Activated naive CD8-positive, alpha-beta T cell (primary cell): Measurements from ENCODE around the gene UBE2O.
"Not testable (repeated sequence)": the region's sequence is repeated elsewhere in the genome, so short reads cannot be mapped to it uniquely, and the experiment has no call there.

Experiments used
- H3K27ac Mint-ChIP-seq: one replicate; pipeline ENCODE4 v1.8.0; 2021; ENCODE audit warnings: mixed read lengths
- H3K27me3 Mint-ChIP-seq: one replicate; pipeline ENCODE4 v1.8.0; 2021; ENCODE audit warnings: mixed read lengths
- H3K36me3 Mint-ChIP-seq: one replicate; pipeline ENCODE4 v1.8.0; 2021; ENCODE audit warnings: mixed read lengths
- H3K4me1 Mint-ChIP-seq: one replicate; pipeline ENCODE4 v1.8.0; 2021; ENCODE audit warnings: low read depth, mixed read lengths
- H3K4me3 Mint-ChIP-seq: one replicate; pipeline ENCODE4 v1.8.0; 2021; ENCODE audit warnings: mild to moderate bottlenecking, mixed read lengths
- H3K9me3 Mint-ChIP-seq: one replicate; pipeline ENCODE4 v1.8.0; 2021; ENCODE audit warnings: low read depth, mixed read lengths

UBE2O gene

GRCh38 chr17:76359375-76359774 is 93.6 kb downstream of the UBE2O start:
- H3K4me1 Mint-ChIP-seq = peaks cover 4% of the 10 kb centered on the region
- no peaks in the 10 kb centered on the region for H3K36me3 Mint-ChIP-seq
- H3K4me3 Mint-ChIP-seq = no peak overlapping the region
- no peaks in the 10 kb centered on the region for H3K9me3 Mint-ChIP-seq
- no peak overlapping the region for H3K27ac Mint-ChIP-seq
- no peaks in the 10 kb centered on the region for H3K27me3 Mint-ChIP-seq

- Mint-ChIP-seq H3K4me3 (no peak overlapping the region), H3K27ac (no peak overlapping the region), H3K27me3 (no peaks in the 10 kb centered on the region), H3K4me1 (peaks cover 11% of the 10 kb centered on the region), H3K9me3 (no peaks in the 10 kb centered on the region), H3K36me3 (no peaks in the 10 kb centered on the region)
These were observed 95.3 kb downstream of the UBE2O start for GRCh38 chr17:76357597-76358158.

GRCh38 chr17:76356803-76357456 is 96.0 kb downstream of the UBE2O start:
- Mint-ChIP-seq H3K36me3 (no peaks in the 10 kb centered on the region), H3K27ac (no peak overlapping the region), H3K27me3 (no peaks in the 10 kb centered on the region), H3K4me1 (peaks cover 16% of the 10 kb centered on the region), H3K9me3 (no peaks in the 10 kb centered on the region), H3K4me3 (no peak overlapping the region)

- peaks cover 25% of the 10 kb centered on the region for H3K4me1 Mint-ChIP-seq
- H3K4me3 Mint-ChIP-seq = peak overlapping the region; percentile 76
- H3K9me3 Mint-ChIP-seq = no peaks in the 10 kb centered on the region
- H3K27ac Mint-ChIP-seq = no peak overlapping the region
- H3K36me3 Mint-ChIP-seq = no peaks in the 10 kb centered on the region
- H3K27me3 Mint-ChIP-seq = no peaks in the 10 kb centered on the region
These were observed 98.1 kb downstream of the UBE2O start for GRCh38 chr17:76354747-76355310.

- peak overlapping the region; percentile 96 for H3K4me3 Mint-ChIP-seq
- no peaks in the 10 kb centered on the region for H3K9me3 Mint-ChIP-seq
- H3K4me1 Mint-ChIP-seq = peaks cover 25% of the 10 kb centered on the region
- H3K27me3 Mint-ChIP-seq = no peaks in the 10 kb centered on the region
- peak overlapping the region; percentile 100 for H3K27ac Mint-ChIP-seq
- H3K36me3 Mint-ChIP-seq = no peaks in the 10 kb centered on the region
These were observed 98.6 kb downstream of the UBE2O start for GRCh38 chr17:76354317-76354729.

- Mint-ChIP-seq H3K36me3 (no peaks in the 10 kb centered on the region), H3K4me1 (peaks cover 25% of the 10 kb centered on the region), H3K27ac (peak within 1 kb of the TSS; percentile 100), H3K27me3 (no peaks in the 10 kb centered on the region), H3K9me3 (no peaks in the 10 kb centered on the region), H3K4me3 (peak within 1 kb of the TSS; percentile 96)
These were observed 99.2 kb downstream of the UBE2O start, which contains the start of gene PRPSAP1 for GRCh38 chr17:76353599-76354316. Gene PRPSAP1 (minus strand): TSS chr17:76353916. CDS start chr17:76353703, 213 bp downstream.

GRCh38 chr17:76353004-76353598 is 99.9 kb downstream of the UBE2O start:
- Mint-ChIP-seq H3K9me3 (no peaks in the 10 kb centered on the region), H3K27me3 (no peaks in the 10 kb centered on the region), H3K27ac (peak overlapping the region; percentile 76), H3K36me3 (no peaks in the 10 kb centered on the region), H3K4me3 (peak overlapping the region; percentile 96), H3K4me1 (peaks cover 25% of the 10 kb centered on the region)

- peaks cover 4% of the 10 kb centered on the region for H3K36me3 Mint-ChIP-seq
- H3K4me3 Mint-ChIP-seq = peak overlapping the region; percentile 92
- no peaks in the 10 kb centered on the region for H3K9me3 Mint-ChIP-seq
- H3K27ac Mint-ChIP-seq = no peak overlapping the region
- peaks cover 25% of the 10 kb centered on the region for H3K4me1 Mint-ChIP-seq
- H3K27me3 Mint-ChIP-seq = no peaks in the 10 kb centered on the region
These were observed 101.4 kb downstream of the UBE2O start for GRCh38 chr17:76351526-76352071.

GRCh38 chr17:76350463-76350862 is 102.5 kb downstream of the UBE2O start:
- no peak overlapping the region for H3K27ac Mint-ChIP-seq
- H3K4me1 Mint-ChIP-seq = peaks cover 25% of the 10 kb centered on the region
- H3K27me3 Mint-ChIP-seq = no peaks in the 10 kb centered on the region
- H3K9me3 Mint-ChIP-seq = no peaks in the 10 kb centered on the region
- peaks cover 9% of the 10 kb centered on the region for H3K36me3 Mint-ChIP-seq
- H3K4me3 Mint-ChIP-seq = no peak overlapping the region

GRCh38 chr17:76346936-76347335 is 106.0 kb downstream of the UBE2O start:
- H3K4me1 Mint-ChIP-seq, H3K27me3 Mint-ChIP-seq, H3K9me3 Mint-ChIP-seq, H3K4me3 Mint-ChIP-seq, H3K27ac Mint-ChIP-seq: not testable (repeated sequence)
- H3K36me3 Mint-ChIP-seq = peaks cover 13% of the 10 kb centered on the region

- H3K27ac Mint-ChIP-seq = no peak overlapping the region
- H3K4me1 Mint-ChIP-seq = peaks cover 2% of the 10 kb centered on the region
- H3K27me3 Mint-ChIP-seq = no peaks in the 10 kb centered on the region
- no peak overlapping the region for H3K4me3 Mint-ChIP-seq
- H3K36me3 Mint-ChIP-seq = peaks cover 14% of the 10 kb centered on the region
- H3K9me3 Mint-ChIP-seq = no peaks in the 10 kb centered on the region
These were observed 107.5 kb downstream of the UBE2O start for GRCh38 chr17:76345377-76345974.

GRCh38 chr17:76343106-76343505 is 109.8 kb downstream of the UBE2O start:
- Mint-ChIP-seq H3K27ac (no peak overlapping the region), H3K9me3 (no peaks in the 10 kb centered on the region), H3K27me3 (no peaks in the 10 kb centered on the region), H3K4me1 (peaks cover 6% of the 10 kb centered on the region), H3K4me3 (no peak overlapping the region), H3K36me3 (peaks cover 19% of the 10 kb centered on the region)

GRCh38 chr17:76341301-76341700 is 111.7 kb downstream of the UBE2O start:
- Mint-ChIP-seq H3K27me3 (no peaks in the 10 kb centered on the region), H3K9me3 (no peaks in the 10 kb centered on the region), H3K4me3 (no peak overlapping the region), H3K4me1 (peaks cover 9% of the 10 kb centered on the region), H3K27ac (no peak overlapping the region), H3K36me3 (peaks cover 17% of the 10 kb centered on the region)
